H1 (cell line): ENCODE results near the gene H2BK1. TPM values are rescaled to one million over a fixed set of nuclear protein-coding genes. Genes with fewer than 3 reads are reported as not detected.

Experiments used
- CTCF ChIA-PET: fragments of 300-600 bp; sonication (Branson Sonifier 250); formaldehyde crosslinking; loops from one replicate; lab custom pipeline; 2021; ENCODE audit not compliant: partially characterized antibody; lab: Charles Lee
- POLR2A ChIA-PET: fragments of 300-600 bp; sonication (Branson Sonifier 250); formaldehyde crosslinking; loops from one replicate; lab custom pipeline; 2021; ENCODE audit warnings: inconsistent platforms; ENCODE audit not compliant: partially characterized antibody; lab: Charles Lee
- DNase-seq, 2 experiments: peaks; one replicate each; pipeline versions ENCODE4 v3.0.0 to v3.0.0-alpha.2; 2010 to 2022; ENCODE audit warnings: low spot score in 2 of 2, low read depth in 1 of 2, mixed read lengths in 1 of 2
- FAIRE-seq: peaks from 2 replicates; lab custom pipeline; 2011; peaks lifted over from hg19 to GRCh38; lab: Jason Lieb, UNC
- H2AFZ ChIP-seq: 2 replicates; pipeline ENCODE4 v1.8.1; 2012; ENCODE audit warnings: low read length, inconsistent platforms
- H2AK5ac ChIP-seq: 2 replicates; pipeline ENCODE4 v1.6.1; 2013; ENCODE audit warnings: low read depth, low read length
- H2BK120ac ChIP-seq: replicated peaks from 2 replicates; pipeline ENCODE3; 2013; ENCODE audit warnings: low read depth, low read length, inconsistent platforms
- H2BK12ac ChIP-seq: 2 replicates; pipeline ENCODE4 v1.6.1; 2013; ENCODE audit warnings: low read depth, low read length
- H2BK15ac ChIP-seq: 2 replicates; pipeline ENCODE4 v1.6.1; 2013; ENCODE audit warnings: low read length
- H2BK20ac ChIP-seq: 2 replicates; pipeline ENCODE4 v1.6.1; 2013; ENCODE audit warnings: low read length
- H2BK5ac ChIP-seq: 2 replicates; pipeline ENCODE4 v1.6.1; 2013; ENCODE audit warnings: low read depth, low read length
- H3K14ac ChIP-seq: 2 replicates; pipeline ENCODE4 v1.6.1; 2013; ENCODE audit warnings: inconsistent platforms; ENCODE audit not compliant: insufficient read length
- H3K18ac ChIP-seq: 2 replicates; pipeline ENCODE4 v1.6.1; 2013; ENCODE audit warnings: low read length; ENCODE audit errors: extremely low read depth
- H3K23ac ChIP-seq: 2 replicates; pipeline ENCODE4 v1.6.1; 2013; ENCODE audit warnings: inconsistent platforms; ENCODE audit not compliant: insufficient read length
- H3K23me2 ChIP-seq: 2 replicates; pipeline ENCODE4 v1.6.1; 2013; ENCODE audit warnings: low read depth, low read length
- H3K27ac ChIP-seq: 2 replicates; pipeline ENCODE4 v1.6.1; 2011; ENCODE audit warnings: low read depth, low read length, inconsistent platforms
- H3K27me3 ChIP-seq, 4 experiments: replicated peaks in 1 of 4; 1 replicate in 1 of 4; 2 replicates in 3 of 4; pipeline versions ENCODE4 v1.6.1 to v1.8.1; 2011 to 2013; ENCODE audit warnings: low read length in 3 of 4, mild to moderate bottlenecking in 3 of 4, inconsistent platforms in 2 of 4, mixed read lengths in 2 of 4, moderate library complexity in 1 of 4; ENCODE audit not compliant: control insufficient read depth in 3 of 4, insufficient read depth in 3 of 4; ENCODE audit errors: extremely low read depth in 1 of 4
- H3K36me3 ChIP-seq, 4 experiments: 2 replicates each; pipeline versions ENCODE4 v1.6.1 to v1.8.1; 2011 to 2013; ENCODE audit warnings: mild to moderate bottlenecking in 4 of 4, low read length in 3 of 4, moderate library complexity in 2 of 4, control low read depth in 1 of 4, inconsistent platforms in 1 of 4; ENCODE audit not compliant: insufficient read depth in 4 of 4, control insufficient read depth in 2 of 4
- H3K4ac ChIP-seq: replicated peaks from 2 replicates; pipeline ENCODE3; 2013; ENCODE audit warnings: low read length, low read depth, mixed read lengths, inconsistent platforms; ENCODE audit not compliant: insufficient read length
- H3K4me1 ChIP-seq, 4 experiments: replicated peaks in 1 of 4; 1 replicate in 1 of 4; 2 replicates in 3 of 4; pipeline versions ENCODE4 v1.6.1 to v1.8.1; 2011 to 2013; ENCODE audit warnings: low read length in 3 of 4, inconsistent platforms in 2 of 4, mixed read lengths in 1 of 4; ENCODE audit not compliant: insufficient read depth in 4 of 4, control insufficient read depth in 3 of 4
- H3K4me2 ChIP-seq, 2 experiments: 2 replicates each; pipeline versions ENCODE4 v1.6.1 to v1.8.1; 2011 to 2013; ENCODE audit warnings: low read depth in 2 of 2, low read length in 2 of 2, control low read depth in 1 of 2, inconsistent platforms in 1 of 2, mild to moderate bottlenecking in 1 of 2; ENCODE audit not compliant: insufficient read depth in 1 of 2
- H3K4me3 ChIP-seq, 4 experiments: fragments of 200-600, 300-600 bp in 1 of 4; sonication (generic), shearing (Covaris generic), sonication (Bioruptor Twin) in 1 of 4; 2 replicates each; pipeline versions ENCODE4 v1.5.1 to v1.8.1; 2011 to 2016; ENCODE audit warnings: low read length in 4 of 4, low read depth in 3 of 4, control low read depth in 2 of 4, inconsistent platforms in 2 of 4, mild to moderate bottlenecking in 2 of 4, mixed read lengths in 1 of 4, moderate library complexity in 1 of 4; ENCODE audit not compliant: insufficient read depth in 2 of 4; ENCODE audit errors: extremely low read depth in 1 of 4
- H3K56ac ChIP-seq: replicated peaks from 2 replicates; pipeline ENCODE3; 2013; ENCODE audit warnings: low read depth, mild to moderate bottlenecking, mixed read lengths, low read length, inconsistent platforms; ENCODE audit not compliant: insufficient read length
- H3K79me1 ChIP-seq: 2 replicates; pipeline ENCODE4 v1.6.1; 2013; ENCODE audit warnings: low read depth, low read length, control low read depth
- H3K79me2 ChIP-seq, 2 experiments: 2 replicates each; pipeline versions ENCODE4 v1.6.1 to v1.8.1; 2012 to 2013; ENCODE audit warnings: low read length in 2 of 2, mild to moderate bottlenecking in 2 of 2, inconsistent platforms in 1 of 2; ENCODE audit not compliant: insufficient read depth in 2 of 2, control insufficient read depth in 1 of 2
- H3K9ac ChIP-seq, 4 experiments: replicated peaks in 1 of 4; 1 replicate in 1 of 4; 2 replicates in 3 of 4; pipeline versions ENCODE4 v1.6.1 to v1.8.1; 2011 to 2013; ENCODE audit warnings: low read depth in 3 of 4, low read length in 3 of 4, control low read depth in 2 of 4, mild to moderate bottlenecking in 2 of 4, moderate library complexity in 2 of 4, inconsistent platforms in 1 of 4; ENCODE audit errors: extremely low read depth in 1 of 4
- H3K9me3 ChIP-seq, 2 experiments: 2 replicates each; pipeline versions ENCODE4 v1.6.1 to v1.8.1; 2012 to 2013; ENCODE audit warnings: mild to moderate bottlenecking in 2 of 2, moderate library complexity in 2 of 2, control low read depth in 1 of 2, inconsistent platforms in 1 of 2, low read depth in 1 of 2, low read length in 1 of 2, mixed read lengths in 1 of 2; ENCODE audit not compliant: insufficient read depth in 2 of 2
- H4K20me1 ChIP-seq, 2 experiments: replicated peaks in 1 of 2; 2 replicates each; pipeline versions ENCODE3 to v1.8.1; 2011 to 2013; ENCODE audit warnings: inconsistent platforms in 2 of 2, low read length in 2 of 2, mild to moderate bottlenecking in 1 of 2; ENCODE audit not compliant: insufficient read depth in 2 of 2, control insufficient read depth in 1 of 2
- H4K5ac ChIP-seq: 2 replicates; pipeline ENCODE4 v1.6.1; 2013; ENCODE audit warnings: low read length, low read depth, mixed read lengths, inconsistent platforms; ENCODE audit not compliant: insufficient read length
- H4K8ac ChIP-seq: 2 replicates; pipeline ENCODE4 v1.8.0; 2013; ENCODE audit warnings: mild to moderate bottlenecking, moderate library complexity, low read length, inconsistent platforms; ENCODE audit not compliant: insufficient read depth; ENCODE audit errors: extremely low read depth
- H4K91ac ChIP-seq: replicated peaks from 2 replicates; pipeline ENCODE3; 2013; ENCODE audit warnings: low read length, mixed read lengths, inconsistent platforms; ENCODE audit not compliant: insufficient read length
- CTBP2 ChIP-seq: IDR thresholded peaks from 2 replicates; pipeline ENCODE4 v1.7.0; 2011; ENCODE audit warnings: borderline replicate concordance, mild to moderate bottlenecking, moderate library complexity, mixed read lengths, low read length; ENCODE audit not compliant: insufficient read depth, insufficient read length
- SP4 ChIP-seq: IDR thresholded peaks from 2 replicates; pipeline ENCODE4 v1.6.1; 2012; ENCODE audit warnings: low read length, inconsistent platforms
- WGBS, 2 experiments: shearing (Covaris generic) in 1 of 2; methylation state at CpG; one replicate each; pipeline versions ENCODE4 v1.1.6 to v1.1.7; 2013 to 2015; ENCODE audit warnings: low lambda C conversion rate in 2 of 2, mixed read lengths in 2 of 2, inconsistent platforms in 1 of 2, low coverage in 1 of 2, missing lambda C conversion rate in 1 of 2; ENCODE audit not compliant: insufficient replicate concordance in 2 of 2, insufficient coverage in 1 of 2, insufficient read length in 1 of 2; ENCODE audit errors: extremely low coverage in 1 of 2, missing lambda C conversion rate in 1 of 2; 5-methylcytosine and 5-hydroxymethylcytosine counted together
- polyA plus RNA-seq, 7 experiments: library from polyadenylated mRNA; depleted of rRNA in 3 of 7; stranded (reverse) in 5 of 7; unstranded in 2 of 7; fragments of >200 nt in 5 of 7; fragments of 200-250 nt in 2 of 7; gene quantifications; 1 replicate in 5 of 7; 2 replicates in 1 of 7; 4 replicates in 1 of 7; pipeline versions ENCODE4 v1.2.1 to v1.2.3, GENCODE V29; 2011 to 2013; ENCODE audit warnings: missing spikeins in 2 of 7, mixed read lengths in 2 of 7
- total RNA-seq: library from RNA; stranded (reverse); fragmentation: NEBNext Ultra II Directional; extraction: Animal tissue kit (Norgen Biotek cat#: 25700); gene quantifications from 2 replicates; pipeline ENCODE4 v1.2.1, GENCODE V29; 2021

The H2BK1 gene
- total and polyA plus RNA-seq, 2 of the 8 experiments (the other 6 are each of a cell fraction or from before 2014, with no cell fraction given): not detected

DNA sequence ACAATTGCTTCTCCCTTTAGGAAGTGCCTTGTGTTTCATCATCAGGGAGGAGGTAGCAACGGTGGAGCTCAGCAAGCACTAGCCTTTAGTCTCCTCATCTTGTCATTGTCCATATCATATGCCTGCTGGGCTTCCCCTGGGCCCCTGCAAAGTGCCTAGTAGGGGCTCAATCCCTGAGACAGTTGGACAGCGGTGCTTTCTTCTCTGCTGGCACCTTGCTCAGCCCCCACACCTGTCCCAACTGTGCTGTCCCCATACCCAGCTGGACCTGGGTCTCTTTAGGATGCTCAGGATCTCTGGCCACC, 32.7 kb upstream of the H2BK1 start:
- no peak overlapping the region for H3K23ac ChIP-seq

More for the DNA sequence above, 32.7 kb upstream of the H2BK1 start:
- peaks cover 0 to 38% (median 27%) of the 10 kb centered on the region in 4 experiments; a peak in 6 of 7 replicates for H3K4me1 ChIP-seq
- no peak overlapping the region for H3K27ac ChIP-seq
- DNase-seq: no peak
- POLR2A ChIA-PET: interaction anchor here (1.0 to 5.7 kb wide), 5 partner anchors 9 to 22 kb away, joined by 3 to 22 read pairs (median 10); partner anchors contain the start of genes ABCF2 and CHPF2
- H3K56ac ChIP-seq: no peak overlapping the region
- no peak overlapping the region for H3K4ac ChIP-seq
- H4K20me1 ChIP-seq: peaks cover 1 to 12% of the 10 kb centered on the region in 2 experiments
- H4K8ac ChIP-seq: no peak overlapping the region
- peaks cover 8% of the 10 kb centered on the region; the same call in 1 of the 2 replicates for H3K23me2 ChIP-seq
- H2AFZ ChIP-seq: no peak overlapping the region
- no peak overlapping the region for H2AK5ac ChIP-seq
- H2BK15ac ChIP-seq: 0 out of 2 replicates have a peak overlapping the region, but pooled peaks have one; percentile 31
- TF ChIP-seq SP4 (no peak), CTBP2 (no peak)
- no peak overlapping the region; the same call in 1 of the 2 replicates for H3K18ac ChIP-seq
- H2BK20ac ChIP-seq: no peak overlapping the region
- FAIRE-seq: no peak
- no peak overlapping the region for H2BK5ac ChIP-seq
- H2BK12ac ChIP-seq: no peak overlapping the region
- H3K36me3 ChIP-seq: peaks cover 0 to 1% (median 0%) of the 10 kb centered on the region in 4 experiments; a peak in 2 of 8 replicates
- peaks cover 14 to 32% (median 31%) of the 10 kb centered on the region in 4 experiments for H3K27me3 ChIP-seq
- peaks cover 5% of the 10 kb centered on the region; the same call in 1 of the 2 replicates for H3K79me1 ChIP-seq
- no peak overlapping the region for H2BK120ac ChIP-seq
- CTCF ChIA-PET: interaction anchor here (0.6 to 5.1 kb wide), 24 partner anchors 8 to 833 kb away, joined by 3 to 71 read pairs (median 8); partner anchors contain the start of genes ABCF2, CHPF2 and H2BK1
- WGBS, 2 experiments: 46% methylated on average over 2 of the region's 2 CpGs; no CpG with 5 or more reads in 1 of the 2 experiments
- H3K14ac ChIP-seq: no peak overlapping the region
- no peak overlapping the region for H4K5ac ChIP-seq
- H3K4me3 ChIP-seq: no peak overlapping the region
- no peak overlapping the region for H4K91ac ChIP-seq
- H3K9ac ChIP-seq: no peak overlapping the region
- H3K4me2 ChIP-seq: no peak overlapping the region
- H3K79me2 ChIP-seq: no peaks in the 10 kb centered on the region
- no peaks in the 10 kb centered on the region for H3K9me3 ChIP-seq
